ENCODE data around the gene PTPRD.

The PTPRD gene

DNA sequence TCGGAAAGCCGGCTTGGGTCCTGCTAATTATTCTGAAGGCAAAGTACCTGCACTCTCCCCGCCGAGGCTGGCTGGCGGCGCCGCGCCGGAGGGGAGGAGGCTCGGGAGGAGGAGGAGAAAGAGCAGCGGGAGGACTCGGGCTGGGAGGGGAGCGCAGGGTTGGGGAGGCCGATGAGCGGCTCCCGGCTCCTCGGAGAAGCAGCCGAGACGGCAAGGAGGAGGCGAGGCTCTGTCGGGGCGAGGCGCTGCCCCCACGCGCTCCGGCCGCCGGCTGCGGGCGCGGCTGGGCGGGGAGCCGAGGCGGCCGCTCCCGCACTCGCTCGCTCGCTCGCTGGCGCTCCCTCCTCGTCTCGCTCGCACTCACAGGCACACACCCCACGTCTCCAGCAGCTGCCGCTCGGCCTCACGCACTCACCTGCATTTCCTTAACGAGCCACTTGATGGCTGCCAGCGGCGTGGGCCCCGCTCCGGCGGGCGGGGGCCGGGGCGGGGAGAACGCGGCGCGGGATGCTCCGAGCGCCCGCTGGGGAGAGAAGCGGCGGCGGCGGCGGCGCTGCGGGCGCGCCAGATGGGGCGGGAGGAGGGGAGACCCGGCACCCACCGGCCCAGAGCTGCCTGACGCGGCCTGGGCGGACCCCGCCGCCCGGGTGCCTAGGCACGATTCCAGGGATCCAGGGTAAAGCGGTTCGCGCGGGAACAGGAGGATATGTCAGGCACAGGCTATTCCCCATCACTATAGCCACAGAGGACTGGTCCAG lies at the start of gene PTPRD:
Gene PTPRD (minus strand): TSS at position 362 of the 758 bp plus-strand sequence.
- no peak for DNase-seq (ENCODE audit: low read depth)

- no peak for DNase-seq (ENCODE audit: low read depth)
These were observed 49.2 kb upstream of the PTPRD start for GRCh38 chr9:10661994-10662393.

DNA sequence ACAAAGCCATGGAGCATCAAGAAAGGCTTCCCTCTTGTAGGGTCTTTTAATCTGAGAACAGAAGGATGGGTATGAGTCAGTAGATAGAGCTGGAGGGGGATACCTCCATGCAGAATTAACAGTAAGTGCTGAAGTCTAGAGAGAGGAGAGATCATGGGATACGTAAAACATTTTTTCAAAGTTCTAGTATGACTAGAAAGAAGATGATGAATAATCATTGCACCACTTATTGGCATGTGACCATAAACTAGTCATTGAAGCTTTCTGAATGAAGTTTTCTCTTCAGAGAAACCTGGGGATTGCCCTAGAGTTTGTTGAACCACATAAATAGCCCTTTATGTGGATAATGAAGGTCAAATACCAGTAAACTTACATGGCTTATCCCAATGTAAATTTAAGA lies 48.6 kb upstream of the PTPRD start:
- no peak for DNase-seq (ENCODE audit: low read depth)

DNA sequence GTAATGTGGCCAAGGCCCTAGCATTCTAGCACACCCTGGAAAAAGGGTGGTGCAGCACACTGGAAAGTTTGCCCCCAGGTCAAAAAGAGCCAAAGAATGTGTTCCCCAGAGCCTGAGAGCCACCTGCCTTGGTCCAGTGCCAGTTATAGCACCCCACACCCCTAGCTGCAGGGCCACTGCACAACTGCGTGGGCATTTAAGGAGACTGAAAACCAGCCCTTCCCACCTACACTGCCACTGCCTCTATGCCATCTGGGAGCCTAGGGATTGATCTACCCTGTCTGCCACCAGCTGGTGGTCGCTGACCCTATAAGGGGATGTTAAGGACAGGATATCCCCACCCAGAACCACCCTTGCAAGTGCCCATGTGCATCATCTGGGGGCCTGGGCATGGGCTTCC lies 38.2 kb upstream of the PTPRD start:
- no peak for DNase-seq (ENCODE audit: low read depth)

DNA sequence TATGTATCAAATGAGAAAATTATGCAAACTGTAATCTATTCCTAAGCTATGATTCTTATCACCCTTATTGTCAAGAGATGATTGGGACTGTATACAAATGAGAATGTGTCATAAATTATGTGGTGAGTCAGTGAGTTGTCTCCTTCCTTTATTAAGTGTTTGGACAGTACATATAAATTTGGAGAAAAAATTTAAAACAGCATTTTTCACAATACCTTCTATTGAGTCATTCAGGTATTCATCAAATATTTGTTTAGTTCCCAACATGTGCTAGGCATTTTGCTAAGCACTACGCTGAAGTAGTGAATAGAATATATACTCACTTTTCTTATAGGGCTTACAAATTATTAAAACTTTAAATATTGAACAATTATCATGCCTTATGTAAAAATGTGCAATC lies 36.3 kb upstream of the PTPRD start:
- DNase-seq (ENCODE audit: low read depth) = no peak

GRCh38 chr9:10633785-10634184 lies 21.0 kb upstream of the PTPRD start:
- no peak for DNase-seq (ENCODE audit: low read depth)

GRCh38 chr9:10614196-10614800 lies 1.5 kb upstream of the PTPRD start:
- DNase-seq (ENCODE audit: low read depth) = no peak

DNA sequence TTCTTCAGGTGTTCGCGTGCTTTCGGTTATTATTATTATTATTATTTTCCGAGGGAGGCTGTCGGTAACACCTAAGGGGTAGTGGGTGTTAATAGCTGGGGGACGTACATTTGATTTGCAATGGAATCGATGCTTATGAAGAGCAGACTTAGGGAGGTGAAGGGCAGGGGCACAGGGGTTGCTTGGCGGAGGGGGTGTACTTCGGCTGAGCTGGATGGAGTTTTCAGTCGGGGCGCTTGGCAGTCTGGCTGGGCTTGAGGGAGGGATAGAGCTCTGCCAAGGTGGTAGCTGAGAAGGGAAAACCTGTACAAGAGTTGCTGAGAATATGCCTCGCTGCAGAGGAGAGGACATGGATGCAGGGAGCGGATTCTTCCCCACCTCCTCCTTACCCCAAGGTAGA lies 617 bp upstream of the PTPRD start:
- no peak for DNase-seq (ENCODE audit: low read depth)

DNA sequence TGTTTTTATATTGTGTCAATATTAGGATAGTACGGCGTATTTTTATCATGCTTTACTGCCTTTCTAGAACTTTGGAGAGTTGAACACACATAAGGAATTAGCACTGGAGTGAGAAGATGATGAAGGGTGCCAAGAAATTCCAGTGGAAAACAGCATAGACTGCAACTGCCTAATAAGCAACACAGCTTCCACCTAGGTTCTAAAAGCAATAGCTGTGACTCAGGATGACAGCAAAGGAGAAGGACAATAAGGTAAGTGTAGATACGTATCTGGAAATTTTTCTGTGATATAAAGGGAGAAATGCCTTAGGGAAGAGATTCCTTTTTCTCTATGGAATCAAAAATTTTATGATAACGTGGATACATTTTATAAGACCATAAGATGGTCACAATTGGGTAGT lies 7.4 kb downstream of the PTPRD start:
- DNase-seq (ENCODE audit: low read depth) = no peak

DNA sequence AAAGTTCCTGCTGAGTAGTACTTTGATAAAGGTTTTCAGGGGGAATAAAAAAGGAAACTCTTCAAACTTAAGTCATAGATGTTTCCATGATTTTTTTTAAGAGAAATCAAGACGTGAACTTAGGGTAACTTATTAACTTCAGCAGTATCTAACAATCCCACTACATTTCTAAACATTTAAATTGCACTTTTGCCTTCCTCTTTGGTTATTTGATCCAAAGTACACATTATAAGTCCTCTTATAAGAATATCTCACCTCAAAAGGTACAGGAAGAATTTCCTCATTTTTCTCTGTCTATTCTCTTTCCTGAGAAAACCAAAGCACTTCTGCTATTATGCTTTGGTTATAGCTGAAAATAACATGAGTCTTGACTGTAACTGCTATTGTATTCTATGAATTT lies 7.9 kb downstream of the PTPRD start:
- DNase-seq (ENCODE audit: low read depth) = no peak

DNA sequence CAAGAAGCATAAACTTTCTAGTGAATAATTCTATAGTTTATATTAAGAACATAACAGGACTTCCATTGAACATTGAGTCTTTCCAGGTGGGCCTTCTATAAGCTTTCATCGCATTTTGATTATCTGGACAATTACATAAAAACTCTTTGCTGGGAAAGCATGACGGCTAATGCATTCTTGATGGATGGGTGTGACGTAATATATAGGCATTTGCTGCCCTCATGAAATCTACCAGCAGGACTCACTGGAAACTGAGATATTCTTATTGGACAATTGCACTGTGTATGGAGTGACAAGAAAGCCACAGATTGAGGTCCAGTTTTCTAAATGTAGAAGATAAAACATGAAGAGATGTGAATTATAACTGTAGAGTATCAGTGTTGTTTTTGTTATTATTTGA lies 15.0 kb downstream of the PTPRD start:
- DNase-seq (ENCODE audit: low read depth) = no peak

GRCh38 chr9:10594482-10594881 lies 18.3 kb downstream of the PTPRD start:
- no peak for DNase-seq (ENCODE audit: low read depth)

DNA sequence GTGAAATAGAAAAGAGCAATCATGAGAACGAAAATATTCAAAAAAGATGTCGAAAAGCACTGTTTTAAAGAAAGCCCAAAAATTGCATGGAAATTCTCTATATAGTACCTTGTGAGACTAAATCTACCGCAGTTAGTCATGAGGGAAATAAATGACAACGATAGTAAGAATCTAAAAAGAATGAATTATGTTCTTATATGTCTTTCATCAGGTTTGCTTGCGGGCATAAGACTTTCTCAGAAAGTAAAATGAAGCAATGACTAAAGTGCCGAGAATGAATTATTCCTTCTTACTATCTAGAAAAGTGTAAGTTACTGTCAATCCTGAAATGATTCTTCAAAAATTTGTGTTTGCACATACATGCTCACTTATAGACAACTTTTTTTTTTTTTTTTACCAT lies 26.4 kb downstream of the PTPRD start:
- DNase-seq (ENCODE audit: low read depth) = no peak

DNA sequence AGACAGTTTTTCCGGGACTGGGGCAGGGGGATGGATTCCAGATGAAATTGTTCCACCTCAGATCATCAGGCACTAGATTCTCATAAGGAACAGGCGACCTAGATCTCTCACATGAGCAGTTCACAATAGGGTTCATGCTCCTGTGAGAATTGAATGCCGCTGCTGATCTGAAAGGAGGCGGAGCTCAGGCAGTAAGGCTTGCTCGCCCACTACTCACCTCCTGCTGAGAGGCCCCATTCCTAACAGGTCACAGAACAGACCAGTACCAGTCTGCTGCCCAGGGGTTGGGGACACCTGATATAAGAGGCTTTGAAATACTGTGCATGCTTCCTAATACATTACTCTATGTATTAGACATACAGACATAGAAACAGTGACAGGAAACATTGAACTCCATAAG lies 41.1 kb downstream of the PTPRD start:
- DNase-seq (ENCODE audit: low read depth) = no peak

- DNase-seq (ENCODE audit: low read depth) = no peak
These were observed 46.0 kb downstream of the PTPRD start for GRCh38 chr9:10566848-10567247.

GRCh38 chr9:10562581-10563343 lies 50.0 kb downstream of the PTPRD start:
- DNase-seq (ENCODE audit: low read depth) = no peak

DNA sequence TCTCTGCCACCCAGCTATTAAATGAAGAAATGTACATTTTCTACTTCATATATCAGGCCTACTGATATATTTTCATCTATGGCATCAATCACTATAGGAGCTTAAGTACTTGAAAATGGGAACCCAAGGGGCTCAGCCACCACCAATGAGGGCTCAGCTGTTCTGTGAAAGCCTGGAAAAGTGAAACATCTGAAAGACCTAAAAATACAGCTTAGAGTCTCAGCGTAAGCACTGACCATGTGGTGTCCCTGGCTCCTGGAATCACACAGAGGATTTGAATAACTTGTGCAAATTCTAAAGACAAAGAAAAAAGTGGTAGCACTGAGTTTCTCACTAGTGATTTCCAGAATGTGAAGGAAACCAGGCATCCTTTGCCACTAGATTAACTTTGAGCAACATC lies 64.5 kb downstream of the PTPRD start:
- no peak for DNase-seq (ENCODE audit: low read depth)

DNA sequence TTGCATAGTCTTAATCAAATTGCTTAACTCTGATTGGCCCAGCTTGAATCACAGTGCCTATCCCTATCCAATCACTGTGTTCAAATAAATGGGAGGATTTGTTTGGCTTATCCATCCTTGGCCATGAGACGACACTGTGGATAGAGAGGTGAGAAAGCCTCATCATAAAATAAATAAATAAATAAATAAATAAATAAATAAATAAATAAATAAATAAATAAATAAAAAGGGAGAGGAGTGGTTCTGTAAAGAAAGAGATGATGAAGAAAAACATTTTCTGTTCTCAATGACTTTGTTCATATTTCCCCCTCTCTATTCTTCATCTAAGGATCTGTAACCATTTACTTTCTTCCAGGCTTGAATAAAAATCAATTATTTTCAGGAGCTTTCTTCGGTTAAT lies 74.7 kb downstream of the PTPRD start:
- DNase-seq (ENCODE audit: low read depth) = no peak

GRCh38 chr9:10534850-10535249 lies 78.0 kb downstream of the PTPRD start:
- DNase-seq (ENCODE audit: low read depth) = no peak

GRCh38 chr9:10525972-10526371 lies 86.8 kb downstream of the PTPRD start:
- no peak for DNase-seq (ENCODE audit: low read depth)

GRCh38 chr9:10523164-10523563 lies 89.6 kb downstream of the PTPRD start:
- no peak for DNase-seq (ENCODE audit: low read depth)

GRCh38 chr9:10512144-10512543 lies 100.7 kb downstream of the PTPRD start:
- no peak for DNase-seq (ENCODE audit: low read depth)

DNA sequence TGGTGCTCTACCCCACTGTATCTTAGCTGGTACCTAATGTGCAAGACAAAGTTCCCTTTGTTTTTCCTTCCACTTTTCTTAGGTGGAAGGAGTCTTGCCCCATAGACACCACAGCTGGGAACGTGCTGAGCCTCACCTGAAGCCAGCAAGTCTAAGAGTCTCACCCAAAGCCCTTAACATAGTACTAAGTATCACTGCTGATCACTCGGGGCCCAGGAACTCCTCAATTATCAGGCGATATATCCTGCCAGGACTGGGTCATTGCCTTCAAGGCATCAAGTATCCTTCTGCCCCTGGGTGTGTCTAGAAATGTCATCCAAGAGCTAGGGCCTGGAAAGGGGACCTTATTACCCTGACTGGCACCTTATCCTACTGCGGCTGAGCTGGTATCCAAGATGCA lies 123.9 kb downstream of the PTPRD start:
- no peak for DNase-seq (ENCODE audit: low read depth)

Measured in GM04504 (cell line).